Body of pancreas (tissue), 4 donors: Measurements from ENCODE around the gene LAMTOR5.

Experiments
- POLR2A ChIP-seq, 3 donors: fragments of 450-650 bp; IDR thresholded peaks; one replicate each; pipeline ENCODE4 v1.6.1; 2016; ENCODE audit warnings: antibody characterized with exemption in 3 of 3, mild to moderate bottlenecking in 2 of 3
- TF ChIP-seq, protein P1 (sequence below), 7 experiments: fragments of 450-650 bp in 4 of 7; fragments of 200-600 bp in 3 of 7; sonication (generic) in 3 of 7; IDR thresholded peaks; one replicate each; pipeline ENCODE4 v1.5.1; 2016 to 2019; ENCODE audit warnings: antibody characterized with exemption in 7 of 7

DNA sequence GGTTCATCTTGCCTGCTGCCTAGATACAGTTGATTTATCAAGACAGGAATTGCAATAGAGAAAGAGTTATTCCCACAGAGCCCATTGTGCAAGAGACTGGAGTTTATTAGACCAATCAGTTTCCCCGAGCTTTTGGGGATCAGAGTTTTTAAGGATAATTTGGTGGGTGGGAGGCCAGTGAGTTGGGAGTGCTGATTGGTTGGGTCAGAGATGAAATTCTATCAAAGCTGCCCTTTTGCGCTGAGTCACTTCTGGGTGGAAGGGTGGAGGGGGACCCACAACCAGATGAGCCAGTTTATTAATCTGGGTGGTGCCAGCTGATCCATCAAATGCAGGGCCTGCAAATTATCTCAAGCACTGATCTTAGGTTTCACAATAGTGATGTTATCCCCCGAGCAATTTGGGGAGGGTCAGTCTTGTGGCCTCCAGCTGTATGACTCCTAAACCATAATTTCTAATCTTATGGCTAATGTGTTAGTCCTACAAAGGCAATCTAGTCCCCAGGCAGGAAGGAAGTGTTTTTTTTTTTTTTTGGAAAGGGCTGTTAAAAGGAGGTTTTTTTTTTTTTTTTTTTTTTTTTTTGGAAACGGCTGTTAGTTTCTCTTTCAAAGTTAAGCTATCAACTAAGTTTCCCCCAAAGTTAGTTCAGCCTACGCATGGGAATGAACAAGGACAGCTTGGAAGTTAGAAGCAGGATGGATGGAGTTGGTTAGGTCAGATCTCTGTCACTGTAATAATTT is 24.1 kb downstream of the LAMTOR5 start:
- TF ChIP-seq, protein P1, sequence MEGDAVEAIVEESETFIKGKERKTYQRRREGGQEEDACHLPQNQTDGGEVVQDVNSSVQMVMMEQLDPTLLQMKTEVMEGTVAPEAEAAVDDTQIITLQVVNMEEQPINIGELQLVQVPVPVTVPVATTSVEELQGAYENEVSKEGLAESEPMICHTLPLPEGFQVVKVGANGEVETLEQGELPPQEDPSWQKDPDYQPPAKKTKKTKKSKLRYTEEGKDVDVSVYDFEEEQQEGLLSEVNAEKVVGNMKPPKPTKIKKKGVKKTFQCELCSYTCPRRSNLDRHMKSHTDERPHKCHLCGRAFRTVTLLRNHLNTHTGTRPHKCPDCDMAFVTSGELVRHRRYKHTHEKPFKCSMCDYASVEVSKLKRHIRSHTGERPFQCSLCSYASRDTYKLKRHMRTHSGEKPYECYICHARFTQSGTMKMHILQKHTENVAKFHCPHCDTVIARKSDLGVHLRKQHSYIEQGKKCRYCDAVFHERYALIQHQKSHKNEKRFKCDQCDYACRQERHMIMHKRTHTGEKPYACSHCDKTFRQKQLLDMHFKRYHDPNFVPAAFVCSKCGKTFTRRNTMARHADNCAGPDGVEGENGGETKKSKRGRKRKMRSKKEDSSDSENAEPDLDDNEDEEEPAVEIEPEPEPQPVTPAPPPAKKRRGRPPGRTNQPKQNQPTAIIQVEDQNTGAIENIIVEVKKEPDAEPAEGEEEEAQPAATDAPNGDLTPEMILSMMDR (IDR thresholded peaks at IDR 0.05), result no peak
- no peak for TF ChIP-seq POLR2A (IDR thresholded peaks at IDR 0.05)
